Endodermal cell (in vitro differentiated cells): ENCODE measurements around the gene QRFPR. TPM values are rescaled to one million over a fixed set of nuclear protein-coding genes. Genes with fewer than 3 reads are reported as not detected.

ENCODE experiments used
- DNase-seq: peaks from one replicate; pipeline ENCODE4 v3.0.0-alpha.2; 2017
- H3K27ac ChIP-seq: 2 replicates; pipeline ENCODE4 v1.5.1; 2013; ENCODE audit warnings: mild to moderate bottlenecking, low read depth, low read length, moderate library complexity
- H3K27me3 ChIP-seq: 2 replicates; pipeline ENCODE4 v1.6.1; 2013; ENCODE audit warnings: mild to moderate bottlenecking, low read length, moderate library complexity; ENCODE audit not compliant: insufficient read depth, control insufficient read depth, poor library complexity, severe bottlenecking
- H3K36me3 ChIP-seq: 2 replicates; pipeline ENCODE4 v1.7.0; 2013; ENCODE audit warnings: mild to moderate bottlenecking, low read length, moderate library complexity; ENCODE audit not compliant: control insufficient read depth, insufficient read depth
- H3K4me1 ChIP-seq: one replicate; pipeline ENCODE4 v1.7.0; 2013; ENCODE audit warnings: low read length; ENCODE audit not compliant: control insufficient read depth, insufficient read depth
- H3K4me3 ChIP-seq: 2 replicates; pipeline ENCODE4 v1.5.1; 2013; ENCODE audit warnings: mild to moderate bottlenecking, low read length, moderate library complexity
- H3K9ac ChIP-seq: 2 replicates; pipeline ENCODE4 v1.6.1; 2013; ENCODE audit warnings: mild to moderate bottlenecking, low read length, moderate library complexity; ENCODE audit not compliant: poor library complexity, severe bottlenecking; ENCODE audit errors: extremely low read depth
- H3K9me3 ChIP-seq: 2 replicates; pipeline ENCODE4 v1.6.1; 2013; ENCODE audit warnings: mild to moderate bottlenecking, low read length, moderate library complexity; ENCODE audit not compliant: control insufficient read depth
- H3K27ac Mint-ChIP-seq: 2 replicates; pipeline ENCODE4 v1.8.0; 2020; ENCODE audit warnings: mixed read lengths
- H3K27me3 Mint-ChIP-seq: 2 replicates; pipeline ENCODE4 v1.8.0; 2021; ENCODE audit warnings: mild to moderate bottlenecking, mixed read lengths; ENCODE audit not compliant: insufficient read depth
- H3K36me3 Mint-ChIP-seq: 2 replicates; pipeline ENCODE4 v1.8.0; 2020; ENCODE audit warnings: low read depth, mixed read lengths
- H3K4me1 Mint-ChIP-seq: 2 replicates; pipeline ENCODE4 v1.8.0; 2020; ENCODE audit warnings: mixed read lengths
- H3K4me3 Mint-ChIP-seq: 2 replicates; pipeline ENCODE4 v1.8.0; 2020; ENCODE audit warnings: mild to moderate bottlenecking, moderate library complexity, mixed read lengths
- H3K9me3 Mint-ChIP-seq: 2 replicates; pipeline ENCODE4 v1.8.0; 2020; ENCODE audit warnings: mild to moderate bottlenecking, mixed read lengths
- WGBS, 2 experiments: methylation state at CpG; one replicate each; pipeline versions ENCODE4 v1.1.5 to v1.1.7; 2013; ENCODE audit warnings: missing lambda C conversion rate in 2 of 2, mixed read lengths in 1 of 2; ENCODE audit not compliant: insufficient coverage in 1 of 2, insufficient read length in 1 of 2; 5-methylcytosine and 5-hydroxymethylcytosine counted together
- total RNA-seq, 2 donors: library from RNA; stranded (reverse); fragmentation: NEBNext Ultra II Directional in 1 of 2; extraction: Animal tissue kit (Norgen Biotek cat#: 25700) in 1 of 2; gene quantifications; 2 replicates in 1 of 2; 3 replicates in 1 of 2; pipeline ENCODE4 v1.2.1, GENCODE V29; 2021
- TF ChIP-seq, protein P1 (sequence below): fragments of 200-600 bp; sonication (generic); conservative IDR thresholded peaks from 2 replicates; pipeline ENCODE4 v1.5.0; 2021; ENCODE audit warnings: antibody characterized with exemption, mild to moderate bottlenecking

The QRFPR gene
- total RNA-seq, 2 donors from 2014 or later = 0.22 TPM; not detected in 1

GRCh38 chr4:121376556-121376955, 4.3 kb downstream of the QRFPR start:
- TF ChIP-seq, protein P1, sequence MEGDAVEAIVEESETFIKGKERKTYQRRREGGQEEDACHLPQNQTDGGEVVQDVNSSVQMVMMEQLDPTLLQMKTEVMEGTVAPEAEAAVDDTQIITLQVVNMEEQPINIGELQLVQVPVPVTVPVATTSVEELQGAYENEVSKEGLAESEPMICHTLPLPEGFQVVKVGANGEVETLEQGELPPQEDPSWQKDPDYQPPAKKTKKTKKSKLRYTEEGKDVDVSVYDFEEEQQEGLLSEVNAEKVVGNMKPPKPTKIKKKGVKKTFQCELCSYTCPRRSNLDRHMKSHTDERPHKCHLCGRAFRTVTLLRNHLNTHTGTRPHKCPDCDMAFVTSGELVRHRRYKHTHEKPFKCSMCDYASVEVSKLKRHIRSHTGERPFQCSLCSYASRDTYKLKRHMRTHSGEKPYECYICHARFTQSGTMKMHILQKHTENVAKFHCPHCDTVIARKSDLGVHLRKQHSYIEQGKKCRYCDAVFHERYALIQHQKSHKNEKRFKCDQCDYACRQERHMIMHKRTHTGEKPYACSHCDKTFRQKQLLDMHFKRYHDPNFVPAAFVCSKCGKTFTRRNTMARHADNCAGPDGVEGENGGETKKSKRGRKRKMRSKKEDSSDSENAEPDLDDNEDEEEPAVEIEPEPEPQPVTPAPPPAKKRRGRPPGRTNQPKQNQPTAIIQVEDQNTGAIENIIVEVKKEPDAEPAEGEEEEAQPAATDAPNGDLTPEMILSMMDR = no peak

DNA sequence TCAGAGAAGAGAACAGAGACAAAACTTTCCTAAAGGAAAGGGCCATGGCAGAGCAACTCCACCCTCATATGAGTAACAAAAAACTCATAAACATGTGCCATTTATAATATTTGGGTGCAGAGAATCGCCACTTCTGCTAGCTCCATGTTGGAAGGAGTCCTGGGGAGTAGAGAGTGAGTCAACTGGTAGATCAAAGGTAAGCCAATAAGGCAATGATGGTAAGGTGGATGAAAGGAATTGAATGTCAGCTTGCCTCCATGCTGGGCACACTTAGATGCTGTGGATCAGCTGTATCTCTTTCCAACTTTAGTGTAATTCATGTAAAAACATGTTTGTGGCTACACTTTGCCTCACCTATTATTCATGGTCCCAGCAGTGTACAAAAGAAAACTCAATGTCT, 4.7 kb downstream of the QRFPR start:
- Mint-ChIP-seq H3K4me3 (no peak overlapping the region), H3K36me3 (no peaks in the 10 kb centered on the region), H3K9me3 (no peaks in the 10 kb centered on the region), H3K27ac (no peak overlapping the region), H3K27me3 (peaks cover 32% of the 10 kb centered on the region), H3K4me1 (no peaks in the 10 kb centered on the region)
- H3K4me1 ChIP-seq = no peaks in the 10 kb centered on the region
- 85 to 100% methylated on average over 1 of the region's 1 CpG for WGBS, 2 experiments
- peaks cover 31% of the 10 kb centered on the region for H3K27me3 ChIP-seq
- H3K36me3 ChIP-seq = no peaks in the 10 kb centered on the region
- H3K27ac ChIP-seq = no peak overlapping the region
- TF ChIP-seq, protein P1 = no peak
- no peak overlapping the region for H3K4me3 ChIP-seq
- DNase-seq = no peak
- H3K9ac ChIP-seq = no peak overlapping the region
- no peaks in the 10 kb centered on the region for H3K9me3 ChIP-seq

More at GRCh38 chr4:121376556-121376955, 4.3 kb downstream of the QRFPR start:
- Histone ChIP-seq H3K27me3 (peaks cover 35% of the 10 kb centered on the region), H3K9me3 (no peaks in the 10 kb centered on the region), H3K4me1 (no peaks in the 10 kb centered on the region), H3K36me3 (no peaks in the 10 kb centered on the region), H3K4me3 (no peak overlapping the region), H3K9ac (no peak overlapping the region), H3K27ac (no peak overlapping the region)
- Mint-ChIP-seq H3K27me3 (peaks cover 36% of the 10 kb centered on the region), H3K9me3 (no peaks in the 10 kb centered on the region), H3K27ac (no peak overlapping the region), H3K4me3 (no peak overlapping the region), H3K4me1 (no peaks in the 10 kb centered on the region), H3K36me3 (no peaks in the 10 kb centered on the region)
- DNase-seq = no peak
- WGBS, 2 experiments = 92 to 97% methylated on average over 2 of the region's 2 CpGs

GRCh38 chr4:121375262-121375661, 5.6 kb downstream of the QRFPR start:
- Mint-ChIP-seq H3K4me3 (no peak overlapping the region), H3K27me3 (peaks cover 23% of the 10 kb centered on the region), H3K4me1 (no peaks in the 10 kb centered on the region), H3K9me3 (no peaks in the 10 kb centered on the region), H3K36me3 (no peaks in the 10 kb centered on the region), H3K27ac (no peak overlapping the region)
- H3K4me1 ChIP-seq = no peaks in the 10 kb centered on the region
- H3K9ac ChIP-seq = no peak overlapping the region
- H3K4me3 ChIP-seq = no peak overlapping the region
- no peaks in the 10 kb centered on the region for H3K36me3 ChIP-seq
- H3K27ac ChIP-seq = no peak overlapping the region
- TF ChIP-seq, protein P1 = no peak
- H3K9me3 ChIP-seq = no peaks in the 10 kb centered on the region
- no peak for DNase-seq
- H3K27me3 ChIP-seq = peaks cover 22% of the 10 kb centered on the region
